H1 (cell line): ENCODE results near the gene RPS3A. TPM values are rescaled to one million over a fixed set of nuclear protein-coding genes. Genes with fewer than 3 reads are reported as not detected.

Experiments used
- polyA plus RNA-seq, 7 experiments: library from polyadenylated mRNA; depleted of rRNA in 3 of 7; stranded (reverse) in 5 of 7; unstranded in 2 of 7; fragments of >200 nt in 5 of 7; fragments of 200-250 nt in 2 of 7; gene quantifications; 1 replicate in 5 of 7; 2 replicates in 1 of 7; 4 replicates in 1 of 7; pipeline versions ENCODE4 v1.2.1 to v1.2.3, GENCODE V29; 2011 to 2013; ENCODE audit warnings: missing spikeins in 2 of 7, mixed read lengths in 2 of 7
- total RNA-seq: library from RNA; stranded (reverse); fragmentation: NEBNext Ultra II Directional; extraction: Animal tissue kit (Norgen Biotek cat#: 25700); gene quantifications from 2 replicates; pipeline ENCODE4 v1.2.1, GENCODE V29; 2021
- TF ChIP-seq, protein P1 (sequence below): fragments of 300-600 bp; sonication (generic); IDR thresholded peaks from 2 replicates; pipeline ENCODE4 v1.7.1; 2012; ENCODE audit warnings: low read length, moderate library complexity, mild to moderate bottlenecking, inconsistent platforms; ENCODE audit not compliant: insufficient replicate concordance

RPS3A gene
- total and polyA plus RNA-seq, 2 of the 8 experiments (the other 6 are each of a cell fraction or from before 2014, with no cell fraction given), result 2,162 to 2,822 TPM

GRCh38 chr4:151074416-151074916 is 25.0 kb upstream of the RPS3A start (continued):
- TF ChIP-seq, protein P1, sequence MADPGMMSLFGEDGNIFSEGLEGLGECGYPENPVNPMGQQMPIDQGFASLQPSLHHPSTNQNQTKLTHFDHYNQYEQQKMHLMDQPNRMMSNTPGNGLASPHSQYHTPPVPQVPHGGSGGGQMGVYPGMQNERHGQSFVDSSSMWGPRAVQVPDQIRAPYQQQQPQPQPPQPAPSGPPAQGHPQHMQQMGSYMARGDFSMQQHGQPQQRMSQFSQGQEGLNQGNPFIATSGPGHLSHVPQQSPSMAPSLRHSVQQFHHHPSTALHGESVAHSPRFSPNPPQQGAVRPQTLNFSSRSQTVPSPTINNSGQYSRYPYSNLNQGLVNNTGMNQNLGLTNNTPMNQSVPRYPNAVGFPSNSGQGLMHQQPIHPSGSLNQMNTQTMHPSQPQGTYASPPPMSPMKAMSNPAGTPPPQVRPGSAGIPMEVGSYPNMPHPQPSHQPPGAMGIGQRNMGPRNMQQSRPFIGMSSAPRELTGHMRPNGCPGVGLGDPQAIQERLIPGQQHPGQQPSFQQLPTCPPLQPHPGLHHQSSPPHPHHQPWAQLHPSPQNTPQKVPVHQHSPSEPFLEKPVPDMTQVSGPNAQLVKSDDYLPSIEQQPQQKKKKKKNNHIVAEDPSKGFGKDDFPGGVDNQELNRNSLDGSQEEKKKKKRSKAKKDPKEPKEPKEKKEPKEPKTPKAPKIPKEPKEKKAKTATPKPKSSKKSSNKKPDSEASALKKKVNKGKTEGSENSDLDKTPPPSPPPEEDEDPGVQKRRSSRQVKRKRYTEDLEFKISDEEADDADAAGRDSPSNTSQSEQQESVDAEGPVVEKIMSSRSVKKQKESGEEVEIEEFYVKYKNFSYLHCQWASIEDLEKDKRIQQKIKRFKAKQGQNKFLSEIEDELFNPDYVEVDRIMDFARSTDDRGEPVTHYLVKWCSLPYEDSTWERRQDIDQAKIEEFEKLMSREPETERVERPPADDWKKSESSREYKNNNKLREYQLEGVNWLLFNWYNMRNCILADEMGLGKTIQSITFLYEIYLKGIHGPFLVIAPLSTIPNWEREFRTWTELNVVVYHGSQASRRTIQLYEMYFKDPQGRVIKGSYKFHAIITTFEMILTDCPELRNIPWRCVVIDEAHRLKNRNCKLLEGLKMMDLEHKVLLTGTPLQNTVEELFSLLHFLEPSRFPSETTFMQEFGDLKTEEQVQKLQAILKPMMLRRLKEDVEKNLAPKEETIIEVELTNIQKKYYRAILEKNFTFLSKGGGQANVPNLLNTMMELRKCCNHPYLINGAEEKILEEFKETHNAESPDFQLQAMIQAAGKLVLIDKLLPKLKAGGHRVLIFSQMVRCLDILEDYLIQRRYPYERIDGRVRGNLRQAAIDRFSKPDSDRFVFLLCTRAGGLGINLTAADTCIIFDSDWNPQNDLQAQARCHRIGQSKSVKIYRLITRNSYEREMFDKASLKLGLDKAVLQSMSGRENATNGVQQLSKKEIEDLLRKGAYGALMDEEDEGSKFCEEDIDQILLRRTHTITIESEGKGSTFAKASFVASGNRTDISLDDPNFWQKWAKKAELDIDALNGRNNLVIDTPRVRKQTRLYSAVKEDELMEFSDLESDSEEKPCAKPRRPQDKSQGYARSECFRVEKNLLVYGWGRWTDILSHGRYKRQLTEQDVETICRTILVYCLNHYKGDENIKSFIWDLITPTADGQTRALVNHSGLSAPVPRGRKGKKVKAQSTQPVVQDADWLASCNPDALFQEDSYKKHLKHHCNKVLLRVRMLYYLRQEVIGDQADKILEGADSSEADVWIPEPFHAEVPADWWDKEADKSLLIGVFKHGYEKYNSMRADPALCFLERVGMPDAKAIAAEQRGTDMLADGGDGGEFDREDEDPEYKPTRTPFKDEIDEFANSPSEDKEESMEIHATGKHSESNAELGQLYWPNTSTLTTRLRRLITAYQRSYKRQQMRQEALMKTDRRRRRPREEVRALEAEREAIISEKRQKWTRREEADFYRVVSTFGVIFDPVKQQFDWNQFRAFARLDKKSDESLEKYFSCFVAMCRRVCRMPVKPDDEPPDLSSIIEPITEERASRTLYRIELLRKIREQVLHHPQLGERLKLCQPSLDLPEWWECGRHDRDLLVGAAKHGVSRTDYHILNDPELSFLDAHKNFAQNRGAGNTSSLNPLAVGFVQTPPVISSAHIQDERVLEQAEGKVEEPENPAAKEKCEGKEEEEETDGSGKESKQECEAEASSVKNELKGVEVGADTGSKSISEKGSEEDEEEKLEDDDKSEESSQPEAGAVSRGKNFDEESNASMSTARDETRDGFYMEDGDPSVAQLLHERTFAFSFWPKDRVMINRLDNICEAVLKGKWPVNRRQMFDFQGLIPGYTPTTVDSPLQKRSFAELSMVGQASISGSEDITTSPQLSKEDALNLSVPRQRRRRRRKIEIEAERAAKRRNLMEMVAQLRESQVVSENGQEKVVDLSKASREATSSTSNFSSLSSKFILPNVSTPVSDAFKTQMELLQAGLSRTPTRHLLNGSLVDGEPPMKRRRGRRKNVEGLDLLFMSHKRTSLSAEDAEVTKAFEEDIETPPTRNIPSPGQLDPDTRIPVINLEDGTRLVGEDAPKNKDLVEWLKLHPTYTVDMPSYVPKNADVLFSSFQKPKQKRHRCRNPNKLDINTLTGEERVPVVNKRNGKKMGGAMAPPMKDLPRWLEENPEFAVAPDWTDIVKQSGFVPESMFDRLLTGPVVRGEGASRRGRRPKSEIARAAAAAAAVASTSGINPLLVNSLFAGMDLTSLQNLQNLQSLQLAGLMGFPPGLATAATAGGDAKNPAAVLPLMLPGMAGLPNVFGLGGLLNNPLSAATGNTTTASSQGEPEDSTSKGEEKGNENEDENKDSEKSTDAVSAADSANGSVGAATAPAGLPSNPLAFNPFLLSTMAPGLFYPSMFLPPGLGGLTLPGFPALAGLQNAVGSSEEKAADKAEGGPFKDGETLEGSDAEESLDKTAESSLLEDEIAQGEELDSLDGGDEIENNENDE, result no peak
